Measurements from ENCODE around the gene DAGLB.
"Not testable (repeated sequence)": the region's sequence is repeated elsewhere in the genome, so short reads cannot be mapped to it uniquely, and the experiment has no call there.

DAGLB gene, protein sequence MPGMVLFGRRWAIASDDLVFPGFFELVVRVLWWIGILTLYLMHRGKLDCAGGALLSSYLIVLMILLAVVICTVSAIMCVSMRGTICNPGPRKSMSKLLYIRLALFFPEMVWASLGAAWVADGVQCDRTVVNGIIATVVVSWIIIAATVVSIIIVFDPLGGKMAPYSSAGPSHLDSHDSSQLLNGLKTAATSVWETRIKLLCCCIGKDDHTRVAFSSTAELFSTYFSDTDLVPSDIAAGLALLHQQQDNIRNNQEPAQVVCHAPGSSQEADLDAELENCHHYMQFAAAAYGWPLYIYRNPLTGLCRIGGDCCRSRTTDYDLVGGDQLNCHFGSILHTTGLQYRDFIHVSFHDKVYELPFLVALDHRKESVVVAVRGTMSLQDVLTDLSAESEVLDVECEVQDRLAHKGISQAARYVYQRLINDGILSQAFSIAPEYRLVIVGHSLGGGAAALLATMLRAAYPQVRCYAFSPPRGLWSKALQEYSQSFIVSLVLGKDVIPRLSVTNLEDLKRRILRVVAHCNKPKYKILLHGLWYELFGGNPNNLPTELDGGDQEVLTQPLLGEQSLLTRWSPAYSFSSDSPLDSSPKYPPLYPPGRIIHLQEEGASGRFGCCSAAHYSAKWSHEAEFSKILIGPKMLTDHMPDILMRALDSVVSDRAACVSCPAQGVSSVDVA

GRCh38 chr7:6447581-6448199 is at the start of gene DAGLB:
DAGLB (minus strand) TSS chr7:6447954; CDS start chr7:6447842, 112 bp downstream.
- DNase-seq = peak; percentile 95

DNA sequence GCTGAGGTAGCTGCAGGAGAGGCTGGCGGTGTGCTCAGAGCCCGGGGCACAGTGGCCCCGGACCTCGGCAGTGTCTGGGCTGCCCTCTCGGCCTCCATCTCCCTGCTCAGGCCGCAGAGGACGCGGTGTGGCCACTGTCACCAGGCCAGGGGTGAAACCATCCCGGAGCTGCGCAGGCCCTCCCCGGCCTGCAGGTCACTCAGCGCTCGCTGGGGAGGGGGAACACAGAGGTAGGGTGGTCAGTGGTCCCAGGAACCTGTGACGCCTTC is 49.8 kb upstream of the DAGLB start:
- no peak for DNase-seq

- DNase-seq = no peak
Observed at GRCh38 chr7:6496842-6497636, 49.3 kb upstream of the DAGLB start.

- DNase-seq = no peak
Observed at GRCh38 chr7:6495597-6496262, 48.0 kb upstream of the DAGLB start.

DNA sequence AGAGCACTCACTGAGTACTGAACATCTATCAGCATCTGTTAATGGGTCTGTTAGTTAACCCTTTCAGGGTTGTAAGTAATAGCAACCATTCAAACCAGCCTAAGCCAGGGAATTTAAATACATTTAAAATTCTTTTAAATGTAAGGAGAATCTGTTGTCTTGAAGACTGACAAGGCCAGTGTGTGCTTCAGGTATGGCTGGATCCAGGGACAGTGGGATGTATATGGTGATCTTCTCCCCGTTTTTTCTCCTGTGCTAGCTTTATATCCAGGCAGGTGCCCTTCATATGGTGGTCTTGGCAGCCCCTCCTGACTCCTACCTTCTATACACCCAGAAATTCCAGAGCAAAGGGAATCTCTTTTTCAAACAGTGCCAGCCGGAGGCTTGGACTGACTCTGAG is 46.6 kb upstream of the DAGLB start:
- DNase-seq = no peak

- no peak for DNase-seq
Observed at GRCh38 chr7:6491194-6491593, 43.4 kb upstream of the DAGLB start.

DNA sequence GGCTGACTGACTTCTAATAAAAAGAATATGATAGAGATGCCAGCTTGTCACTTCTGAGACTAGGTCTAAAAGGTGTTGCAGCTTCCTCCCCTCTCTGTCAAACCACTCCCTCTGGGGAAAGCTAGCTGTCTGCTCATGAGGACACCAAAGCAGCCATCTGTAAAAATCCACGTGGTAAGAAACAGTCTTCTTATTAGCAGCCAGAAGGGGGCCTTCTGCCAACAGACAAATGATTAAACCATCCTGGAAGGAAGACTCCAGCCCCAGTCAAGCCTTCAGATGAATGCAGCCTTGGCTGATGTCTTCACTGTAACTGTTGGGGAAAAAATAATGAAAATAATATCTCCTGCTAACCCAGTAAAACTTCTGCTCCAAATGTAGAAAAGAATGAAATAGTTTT is 41.9 kb upstream of the DAGLB start:
- DNase-seq = no peak

DNA sequence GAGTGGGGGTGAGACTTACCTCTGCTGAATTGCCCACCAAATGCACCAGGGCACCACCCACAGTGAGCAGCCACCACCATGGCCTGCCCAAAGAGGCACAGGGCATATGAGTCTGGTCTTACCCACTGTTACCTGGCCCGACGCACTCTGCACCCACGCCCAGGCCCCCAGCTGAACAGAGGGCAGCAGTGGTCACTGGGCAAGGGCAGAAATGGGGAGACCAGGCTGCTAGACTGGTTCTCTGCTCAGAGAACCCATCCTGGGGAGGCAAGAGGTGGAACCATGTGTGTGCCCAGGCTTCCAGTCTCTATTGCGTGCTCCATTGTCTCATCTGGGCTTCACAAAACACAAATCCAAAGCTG is 39.4 kb upstream of the DAGLB start:
- DNase-seq = no peak

- DNase-seq = no peak
Observed at GRCh38 chr7:6486438-6487183, 38.9 kb upstream of the DAGLB start.

DNA sequence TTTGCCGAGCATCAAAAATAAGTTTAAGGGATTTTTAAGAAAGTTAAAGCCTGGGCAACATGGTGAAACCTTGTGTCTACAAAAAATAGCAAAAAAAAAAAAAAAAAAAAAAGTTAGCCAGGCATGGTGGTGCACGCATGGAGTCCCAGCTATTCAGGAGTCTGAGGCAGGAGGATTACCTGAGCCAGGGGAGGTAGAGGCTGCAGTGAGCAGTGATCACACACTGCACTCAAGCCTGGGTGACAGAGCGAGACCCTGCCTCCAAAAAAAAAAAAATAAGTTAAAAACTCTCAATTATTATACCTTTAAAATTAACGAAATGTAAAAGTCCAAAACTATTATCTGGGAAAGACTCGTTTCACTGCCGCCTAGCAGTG is 35.0 kb upstream of the DAGLB start:
- no peak for DNase-seq

- DNase-seq = no peak
Observed at GRCh38 chr7:6482307-6482706, 34.6 kb upstream of the DAGLB start.

- no peak for DNase-seq
Observed at GRCh38 chr7:6481445-6481844, 33.7 kb upstream of the DAGLB start.

DNA sequence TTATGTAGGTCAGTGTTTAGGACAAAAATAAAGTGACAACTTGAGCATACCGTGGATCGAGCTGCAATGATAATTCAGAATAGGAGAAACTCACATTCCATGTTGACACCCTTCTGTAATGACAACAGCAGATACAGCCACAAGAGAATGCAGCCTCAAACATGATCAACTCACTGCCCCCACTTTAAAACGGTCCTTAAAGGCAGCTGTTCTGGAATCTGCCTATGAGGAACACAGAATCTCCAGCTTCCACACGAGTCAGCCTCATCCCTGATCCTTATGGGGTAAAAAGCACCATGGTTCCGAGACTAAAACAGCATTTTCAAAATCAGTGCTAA is 32.5 kb upstream of the DAGLB start:
- DNase-seq = no peak

DNA sequence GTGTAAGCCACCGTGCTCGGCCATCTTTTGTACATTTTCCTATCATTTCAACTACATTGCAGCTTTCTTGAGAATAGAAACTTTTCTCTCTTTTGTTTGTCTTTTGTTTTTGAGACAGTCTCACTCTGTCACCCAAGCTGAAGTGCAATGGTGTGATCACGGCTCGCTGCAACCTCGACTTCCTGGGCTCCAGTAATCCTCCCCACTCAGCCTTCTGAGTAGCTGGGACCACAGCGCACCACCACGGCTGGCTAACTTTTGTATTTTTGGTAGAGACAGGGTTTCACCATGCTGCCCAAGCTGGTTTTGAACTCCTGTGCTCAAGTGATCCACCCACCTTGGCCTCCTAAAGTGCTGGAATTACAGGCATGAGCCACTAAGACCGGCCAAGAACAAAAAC is 31.3 kb upstream of the DAGLB start:
- DNase-seq = no peak

GRCh38 chr7:6478186-6478585 is 30.4 kb upstream of the DAGLB start:
- no peak for DNase-seq

- no peak for DNase-seq
Observed at GRCh38 chr7:6477318-6477660, 29.5 kb upstream of the DAGLB start.

DNA sequence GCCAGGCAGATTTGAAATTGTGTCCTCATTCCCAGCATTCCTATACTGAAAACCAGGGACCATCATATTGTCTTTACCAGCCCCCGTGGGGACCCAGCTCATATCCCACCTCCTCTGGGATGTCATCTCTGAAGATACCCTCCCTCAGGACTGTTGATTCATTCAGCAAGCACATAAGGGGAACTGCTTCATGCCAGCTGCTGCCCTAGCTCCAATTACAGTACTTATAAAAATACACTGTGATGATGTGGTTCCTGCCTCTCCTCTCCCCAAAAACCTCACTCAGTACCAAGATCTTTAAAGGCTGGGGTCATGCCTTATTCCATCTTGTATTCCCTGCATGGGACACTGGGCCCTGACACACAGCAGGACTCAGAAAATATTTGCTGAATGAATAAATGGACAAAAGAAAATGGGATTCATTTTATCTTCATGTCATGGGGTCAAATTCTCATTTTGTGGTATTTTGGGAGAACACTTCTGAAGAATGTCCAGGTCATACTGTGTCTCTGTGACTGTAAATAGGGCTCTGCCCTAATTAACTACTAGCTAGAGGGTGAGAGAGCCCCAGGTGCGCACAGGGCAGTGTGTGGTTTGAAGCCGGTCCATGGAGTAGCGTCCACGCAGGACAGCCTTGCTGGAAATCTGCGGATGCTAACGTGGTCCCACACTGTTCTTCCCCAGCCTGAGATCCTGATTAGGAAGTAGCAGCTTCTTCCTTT is 29.0 kb upstream of the DAGLB start:
- DNase-seq = no peak

DNA sequence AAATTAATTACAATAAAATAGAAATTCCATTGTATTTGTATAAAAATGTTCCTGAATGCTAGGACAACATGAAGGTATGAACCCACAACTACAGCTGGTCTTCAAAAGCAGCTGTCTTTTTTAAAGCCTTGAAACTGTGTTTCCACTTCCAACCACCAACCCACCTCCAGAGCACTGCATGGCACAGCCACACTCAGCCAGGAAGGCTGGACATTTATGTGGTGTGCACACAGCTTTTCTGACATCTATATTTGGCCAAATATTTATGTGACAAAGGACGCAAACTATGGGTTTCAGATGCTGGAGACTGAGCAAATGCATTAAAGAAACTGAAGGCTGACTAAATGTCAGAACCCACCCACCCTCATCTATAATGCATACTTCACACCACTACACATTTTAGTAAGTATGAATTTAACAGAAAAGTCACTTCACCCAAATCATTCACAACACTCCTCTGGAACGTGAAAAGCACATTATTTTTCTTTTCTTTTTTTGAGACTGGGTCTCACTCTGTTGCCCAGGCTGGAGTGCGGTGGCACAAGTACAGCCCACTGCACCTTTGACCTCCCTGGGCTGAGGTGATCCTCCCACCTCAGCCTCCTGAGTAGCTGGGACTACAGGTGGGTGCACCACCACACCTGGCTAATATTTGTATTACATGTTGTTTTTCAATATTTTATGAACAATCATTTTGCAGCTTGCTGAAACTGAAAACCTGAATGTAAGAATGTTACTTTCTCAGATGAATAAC is 27.9 kb upstream of the DAGLB start:
- no peak for DNase-seq

- DNase-seq = no peak
Observed at GRCh38 chr7:6465862-6466261, 18.1 kb upstream of the DAGLB start.

- DNase-seq = not testable (repeated sequence)
Observed at GRCh38 chr7:6463609-6464008, 15.9 kb upstream of the DAGLB start.

DNA sequence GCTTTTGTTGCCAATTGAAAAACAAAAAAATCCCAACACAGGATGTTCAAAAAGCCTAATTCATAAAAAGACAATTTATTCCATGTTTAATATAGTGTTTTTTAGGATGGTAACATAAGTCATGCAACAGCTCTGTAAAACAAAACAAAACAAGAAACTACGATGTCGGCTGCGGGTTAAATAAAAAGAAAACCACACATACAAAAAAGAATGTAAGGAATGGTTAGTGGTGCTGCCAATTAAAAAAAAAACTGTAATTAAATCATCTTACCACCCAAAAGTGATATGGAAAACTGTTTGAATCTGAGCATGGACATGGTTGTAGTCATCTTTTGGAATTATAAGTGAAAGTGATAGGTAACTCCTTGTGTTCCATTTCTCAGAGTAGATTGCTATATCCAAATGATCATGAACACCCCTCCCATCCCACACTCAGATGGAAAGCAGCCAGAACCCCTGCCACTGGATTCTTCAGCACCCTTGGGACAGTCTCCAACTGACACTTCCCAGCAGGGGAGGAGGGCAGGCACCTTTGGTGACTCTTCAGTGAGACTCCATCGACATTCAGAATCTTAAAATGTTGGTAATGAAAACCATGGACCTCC is 14.3 kb upstream of the DAGLB start:
- DNase-seq = no peak
